GM23338 (cell line): ENCODE measurements around the gene NFX1. TPM values are rescaled to one million over a fixed set of nuclear protein-coding genes. Genes with fewer than 3 reads are reported as not detected.

Source experiments
- ATAC-seq: fragments of 200-7000 bp; cut with Tn5 transposase; 3 replicates; pipeline ENCODE4 v1.9.1; 2020
- DNase-seq: peaks from one replicate; pipeline ENCODE4 v3.0.0-alpha.2; 2015; ENCODE audit warnings: low spot score
- H2AFZ ChIP-seq: fragments of 200-600 bp; sonication (generic); 2 replicates; pipeline ENCODE4 v1.8.0; 2016; ENCODE audit warnings: antibody characterized with exemption, mild to moderate bottlenecking, moderate library complexity
- H3F3A ChIP-seq: fragments of 200-600 bp; sonication (generic); replicated peaks from 2 replicates; pipeline ENCODE4 v1.8.0; 2017; ENCODE audit warnings: antibody characterized with exemption, mixed run types, low read depth
- H3K27ac ChIP-seq: fragments of 200-600 bp; sonication (generic); 2 replicates; pipeline ENCODE4 v1.6.1; 2016; ENCODE audit warnings: low read depth
- H3K27me3 ChIP-seq: fragments of 200-600 bp; sonication (generic); 2 replicates; pipeline ENCODE4 v1.8.0; 2016; ENCODE audit warnings: mild to moderate bottlenecking, mixed run types, moderate library complexity; ENCODE audit not compliant: insufficient read depth
- H3K36me3 ChIP-seq: fragments of 200-600 bp; sonication (generic); 2 replicates; pipeline ENCODE4 v1.8.0; 2016; ENCODE audit warnings: mild to moderate bottlenecking; ENCODE audit not compliant: insufficient read depth
- H3K4me1 ChIP-seq: fragments of 200-600 bp; sonication (generic); 2 replicates; pipeline ENCODE4 v1.8.0; 2016; ENCODE audit warnings: mild to moderate bottlenecking, moderate library complexity; ENCODE audit not compliant: insufficient read depth
- H3K4me2 ChIP-seq: fragments of 200-600 bp; sonication (generic); 2 replicates; pipeline ENCODE4 v1.7.1; 2017; ENCODE audit warnings: mixed run types
- H3K4me3 ChIP-seq: fragments of 200-600 bp; sonication (generic); 2 replicates; pipeline ENCODE4 v1.6.1; 2016; ENCODE audit warnings: mixed run types
- H3K79me2 ChIP-seq: fragments of 200-600 bp; sonication (generic); replicated peaks from 2 replicates; pipeline ENCODE4 v1.8.0; 2017; ENCODE audit warnings: mild to moderate bottlenecking; ENCODE audit not compliant: insufficient read depth
- H3K9me2 ChIP-seq: fragments of 200-600 bp; sonication (generic); 2 replicates; pipeline ENCODE4 v1.8.0; 2017; ENCODE audit not compliant: insufficient read depth
- H4K20me1 ChIP-seq: fragments of 200-600 bp; sonication (generic); replicated peaks from 2 replicates; pipeline ENCODE4 v1.8.0; 2017; ENCODE audit warnings: mild to moderate bottlenecking; ENCODE audit not compliant: insufficient read depth
- H3K27ac Mint-ChIP-seq: 2 replicates; pipeline ENCODE4 v1.8.0; 2020; ENCODE audit warnings: inconsistent platforms, mild to moderate bottlenecking, moderate library complexity, mixed read lengths
- H3K27me3 Mint-ChIP-seq: 3 replicates; pipeline ENCODE4 v1.8.0; 2022; ENCODE audit warnings: low read depth, mild to moderate bottlenecking, moderate library complexity, mixed read lengths, inconsistent platforms; ENCODE audit not compliant: insufficient read depth, poor library complexity
- H3K36me3 Mint-ChIP-seq: 3 replicates; pipeline ENCODE4 v1.8.0; 2021; ENCODE audit warnings: low read depth, mild to moderate bottlenecking, inconsistent platforms, moderate library complexity, mixed read lengths
- H3K4me1 Mint-ChIP-seq: 3 replicates; pipeline ENCODE4 v1.8.0; 2020; ENCODE audit warnings: mild to moderate bottlenecking, inconsistent platforms, mixed read lengths
- H3K4me3 Mint-ChIP-seq: 3 replicates; pipeline ENCODE4 v1.8.0; 2021; ENCODE audit warnings: moderate library complexity, mild to moderate bottlenecking, inconsistent platforms, mixed read lengths
- H3K9me3 Mint-ChIP-seq: 3 replicates; pipeline ENCODE4 v1.8.0; 2020; ENCODE audit warnings: moderate library complexity, mild to moderate bottlenecking, inconsistent platforms, mixed read lengths
- EZH2 ChIP-seq: fragments of 200-600 bp; sonication (generic); IDR thresholded peaks from one replicate; pipeline ENCODE4 v1.8.0; 2017; ENCODE audit warnings: antibody characterized with exemption, mild to moderate bottlenecking, low read depth; ENCODE audit not compliant: unreplicated experiment
- EZH2phosphoT487 ChIP-seq: fragments of 200-600 bp; sonication (generic); IDR thresholded peaks from one replicate; pipeline ENCODE4 v1.8.1; 2018; ENCODE audit warnings: antibody characterized with exemption; ENCODE audit not compliant: unreplicated experiment
- JUNB ChIP-seq: IDR thresholded peaks from one replicate; pipeline ENCODE4 v1.6.1; 2016; ENCODE audit warnings: antibody characterized with exemption; ENCODE audit not compliant: unreplicated experiment
- STAT1 ChIP-seq: IDR thresholded peaks from one replicate; pipeline ENCODE4 v1.6.1; 2016; ENCODE audit warnings: antibody characterized with exemption; ENCODE audit not compliant: unreplicated experiment
- ZNF331 ChIP-seq: fragments of 250-450 bp; sonication (Bioruptor Pico); IDR thresholded peaks from 2 replicates; pipeline ENCODE4 v1.5.0; 2020; ENCODE audit warnings: low read depth, mild to moderate bottlenecking, moderate library complexity
- polyA plus RNA-seq: library from polyadenylated mRNA; unstranded; fragments of >200 nt; fragmentation: Nextera tagmentation; extraction: Ambion mirVana; gene quantifications from 2 replicates; pipeline ENCODE4 v1.2.1, GENCODE V29; 2016
- total RNA-seq: library from RNA; depleted of rRNA; stranded (reverse); fragments of >200 nt; shearing (Covaris generic); gene quantifications from 2 replicates; pipeline ENCODE4 v1.2.3, GENCODE V29; 2014
- TF ChIP-seq, protein P1 (sequence below): IDR thresholded peaks from one replicate; pipeline ENCODE4 v1.6.1; 2018; ENCODE audit warnings: antibody characterized with exemption; ENCODE audit not compliant: unreplicated experiment
- TF ChIP-seq, protein P2 (sequence below), 2 experiments: fragments of 200-600 bp in 1 of 2; sonication (generic) in 1 of 2; conservative IDR thresholded peaks; 2 replicates each; pipeline versions ENCODE4 v1.5.1 to v1.6.1; 2016 to 2017; ENCODE audit warnings: antibody characterized with exemption in 2 of 2, low read depth in 2 of 2, mild to moderate bottlenecking in 2 of 2, moderate library complexity in 1 of 2
- TF ChIP-seq, protein P3 (sequence below): fragments of 250-450 bp; sonication (Bioruptor Pico); IDR thresholded peaks from 2 replicates; pipeline ENCODE4 v1.5.0; 2020; ENCODE audit warnings: mild to moderate bottlenecking, moderate library complexity

The NFX1 gene
- total and polyA plus RNA-seq, 2 experiments from 2014 or later: 13.9 to 26.1 TPM

DNA sequence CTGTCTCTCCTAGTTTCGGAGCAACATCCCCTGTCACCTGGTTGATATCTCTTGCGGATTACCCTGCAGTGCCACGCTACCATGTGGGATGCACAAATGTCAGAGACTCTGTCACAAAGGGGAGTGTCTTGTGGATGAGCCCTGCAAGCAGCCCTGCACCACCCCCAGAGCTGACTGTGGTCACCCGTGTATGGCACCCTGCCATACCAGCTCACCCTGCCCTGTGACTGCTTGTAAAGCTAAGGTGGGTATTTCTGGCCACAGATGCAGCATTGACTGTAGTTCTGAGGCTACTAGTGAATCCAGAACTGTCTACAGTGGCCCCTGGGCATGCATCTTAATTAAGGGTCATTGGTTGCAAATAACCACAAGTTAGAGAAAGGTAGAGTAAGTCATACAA is 61.2 kb downstream of the NFX1 start:
- peaks cover 6% of the 10 kb centered on the region for H3K4me1 Mint-ChIP-seq
- peaks cover 35% of the 10 kb centered on the region for H3K36me3 Mint-ChIP-seq
- Histone ChIP-seq H4K20me1 (0 out of 2 replicates have a peak, but pooled peaks cover 4% of the 10 kb centered on the region), H3K4me3 (no peak overlapping the region), H3K4me1 (no peaks in the 10 kb centered on the region), H3K4me2 (no peak overlapping the region), H3K27ac (no peak overlapping the region), H3K36me3 (peaks cover 9% of the 10 kb centered on the region), H2AFZ (no peak overlapping the region), H3F3A (no peaks in the 10 kb centered on the region), H3K27me3 (no peaks in the 10 kb centered on the region), H3K79me2 (no peaks in the 10 kb centered on the region), H3K9me2 (no peaks in the 10 kb centered on the region)
- no peak for ATAC-seq
- H3K9me3 Mint-ChIP-seq: no peaks in the 10 kb centered on the region
- TF ChIP-seq EZH2 (no peak), STAT1 (no peak), JUNB (no peak), EZH2phosphoT487 (no peak)
- TF ChIP-seq, protein P1, sequence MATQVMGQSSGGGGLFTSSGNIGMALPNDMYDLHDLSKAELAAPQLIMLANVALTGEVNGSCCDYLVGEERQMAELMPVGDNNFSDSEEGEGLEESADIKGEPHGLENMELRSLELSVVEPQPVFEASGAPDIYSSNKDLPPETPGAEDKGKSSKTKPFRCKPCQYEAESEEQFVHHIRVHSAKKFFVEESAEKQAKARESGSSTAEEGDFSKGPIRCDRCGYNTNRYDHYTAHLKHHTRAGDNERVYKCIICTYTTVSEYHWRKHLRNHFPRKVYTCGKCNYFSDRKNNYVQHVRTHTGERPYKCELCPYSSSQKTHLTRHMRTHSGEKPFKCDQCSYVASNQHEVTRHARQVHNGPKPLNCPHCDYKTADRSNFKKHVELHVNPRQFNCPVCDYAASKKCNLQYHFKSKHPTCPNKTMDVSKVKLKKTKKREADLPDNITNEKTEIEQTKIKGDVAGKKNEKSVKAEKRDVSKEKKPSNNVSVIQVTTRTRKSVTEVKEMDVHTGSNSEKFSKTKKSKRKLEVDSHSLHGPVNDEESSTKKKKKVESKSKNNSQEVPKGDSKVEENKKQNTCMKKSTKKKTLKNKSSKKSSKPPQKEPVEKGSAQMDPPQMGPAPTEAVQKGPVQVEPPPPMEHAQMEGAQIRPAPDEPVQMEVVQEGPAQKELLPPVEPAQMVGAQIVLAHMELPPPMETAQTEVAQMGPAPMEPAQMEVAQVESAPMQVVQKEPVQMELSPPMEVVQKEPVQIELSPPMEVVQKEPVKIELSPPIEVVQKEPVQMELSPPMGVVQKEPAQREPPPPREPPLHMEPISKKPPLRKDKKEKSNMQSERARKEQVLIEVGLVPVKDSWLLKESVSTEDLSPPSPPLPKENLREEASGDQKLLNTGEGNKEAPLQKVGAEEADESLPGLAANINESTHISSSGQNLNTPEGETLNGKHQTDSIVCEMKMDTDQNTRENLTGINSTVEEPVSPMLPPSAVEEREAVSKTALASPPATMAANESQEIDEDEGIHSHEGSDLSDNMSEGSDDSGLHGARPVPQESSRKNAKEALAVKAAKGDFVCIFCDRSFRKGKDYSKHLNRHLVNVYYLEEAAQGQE: no peak
- TF ChIP-seq, protein P2, sequence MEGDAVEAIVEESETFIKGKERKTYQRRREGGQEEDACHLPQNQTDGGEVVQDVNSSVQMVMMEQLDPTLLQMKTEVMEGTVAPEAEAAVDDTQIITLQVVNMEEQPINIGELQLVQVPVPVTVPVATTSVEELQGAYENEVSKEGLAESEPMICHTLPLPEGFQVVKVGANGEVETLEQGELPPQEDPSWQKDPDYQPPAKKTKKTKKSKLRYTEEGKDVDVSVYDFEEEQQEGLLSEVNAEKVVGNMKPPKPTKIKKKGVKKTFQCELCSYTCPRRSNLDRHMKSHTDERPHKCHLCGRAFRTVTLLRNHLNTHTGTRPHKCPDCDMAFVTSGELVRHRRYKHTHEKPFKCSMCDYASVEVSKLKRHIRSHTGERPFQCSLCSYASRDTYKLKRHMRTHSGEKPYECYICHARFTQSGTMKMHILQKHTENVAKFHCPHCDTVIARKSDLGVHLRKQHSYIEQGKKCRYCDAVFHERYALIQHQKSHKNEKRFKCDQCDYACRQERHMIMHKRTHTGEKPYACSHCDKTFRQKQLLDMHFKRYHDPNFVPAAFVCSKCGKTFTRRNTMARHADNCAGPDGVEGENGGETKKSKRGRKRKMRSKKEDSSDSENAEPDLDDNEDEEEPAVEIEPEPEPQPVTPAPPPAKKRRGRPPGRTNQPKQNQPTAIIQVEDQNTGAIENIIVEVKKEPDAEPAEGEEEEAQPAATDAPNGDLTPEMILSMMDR (conservative IDR thresholded peaks at IDR 0.05; ENCODE audit: low read depth in 2 of 2): no peak
- H3K27ac Mint-ChIP-seq: no peak overlapping the region
- no peak overlapping the region for H3K4me3 Mint-ChIP-seq
- no peaks in the 10 kb centered on the region for H3K27me3 Mint-ChIP-seq
- no peak for DNase-seq

DNA sequence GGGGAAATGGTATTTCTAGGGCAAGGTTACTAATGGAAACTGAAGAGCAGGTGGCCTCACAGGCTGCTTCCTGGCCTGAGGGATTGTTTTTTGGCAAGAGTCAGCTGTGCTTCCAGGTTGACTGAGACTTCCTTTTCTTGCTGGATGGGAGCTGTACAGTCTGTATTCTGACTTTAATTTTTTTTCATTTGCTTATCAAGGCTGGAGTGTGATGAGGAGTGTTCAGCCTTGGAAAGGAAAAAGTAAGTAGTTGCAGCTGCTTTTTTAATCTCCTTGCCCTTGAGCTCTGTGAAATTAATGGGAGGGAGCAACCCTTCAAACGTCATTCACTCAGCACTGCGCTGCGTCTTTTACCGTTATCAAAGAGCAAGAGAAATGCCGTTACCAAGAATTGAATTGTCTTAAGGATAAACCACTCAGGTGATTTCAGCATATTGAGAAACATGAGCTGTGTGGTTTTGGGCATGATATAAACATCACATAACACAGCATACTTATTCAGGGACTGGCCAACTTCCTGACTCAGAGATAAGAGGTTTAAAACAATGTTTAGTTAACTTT is 64.4 kb downstream of the NFX1 start:
- Histone ChIP-seq H3F3A (no peaks in the 10 kb centered on the region), H3K4me2 (no peak overlapping the region), H3K4me3 (no peak overlapping the region), H4K20me1 (no peaks in the 10 kb centered on the region), H3K9me2 (no peaks in the 10 kb centered on the region), H3K27me3 (no peaks in the 10 kb centered on the region), H2AFZ (no peak overlapping the region), H3K4me1 (no peaks in the 10 kb centered on the region), H3K27ac (no peak overlapping the region), H3K79me2 (no peaks in the 10 kb centered on the region), H3K36me3 (no peaks in the 10 kb centered on the region; the same call in 1 of the 2 replicates)
- H3K27ac Mint-ChIP-seq: no peak overlapping the region
- peaks cover 7% of the 10 kb centered on the region; the same call in 2 of the 3 replicates for H3K36me3 Mint-ChIP-seq
- no peak for DNase-seq
- no peaks in the 10 kb centered on the region for H3K4me1 Mint-ChIP-seq
- H3K9me3 Mint-ChIP-seq: no peaks in the 10 kb centered on the region
- peaks cover 2% of the 10 kb centered on the region for H3K27me3 Mint-ChIP-seq
- H3K4me3 Mint-ChIP-seq: no peak overlapping the region
- no peak for ATAC-seq
- TF ChIP-seq, protein P3, sequence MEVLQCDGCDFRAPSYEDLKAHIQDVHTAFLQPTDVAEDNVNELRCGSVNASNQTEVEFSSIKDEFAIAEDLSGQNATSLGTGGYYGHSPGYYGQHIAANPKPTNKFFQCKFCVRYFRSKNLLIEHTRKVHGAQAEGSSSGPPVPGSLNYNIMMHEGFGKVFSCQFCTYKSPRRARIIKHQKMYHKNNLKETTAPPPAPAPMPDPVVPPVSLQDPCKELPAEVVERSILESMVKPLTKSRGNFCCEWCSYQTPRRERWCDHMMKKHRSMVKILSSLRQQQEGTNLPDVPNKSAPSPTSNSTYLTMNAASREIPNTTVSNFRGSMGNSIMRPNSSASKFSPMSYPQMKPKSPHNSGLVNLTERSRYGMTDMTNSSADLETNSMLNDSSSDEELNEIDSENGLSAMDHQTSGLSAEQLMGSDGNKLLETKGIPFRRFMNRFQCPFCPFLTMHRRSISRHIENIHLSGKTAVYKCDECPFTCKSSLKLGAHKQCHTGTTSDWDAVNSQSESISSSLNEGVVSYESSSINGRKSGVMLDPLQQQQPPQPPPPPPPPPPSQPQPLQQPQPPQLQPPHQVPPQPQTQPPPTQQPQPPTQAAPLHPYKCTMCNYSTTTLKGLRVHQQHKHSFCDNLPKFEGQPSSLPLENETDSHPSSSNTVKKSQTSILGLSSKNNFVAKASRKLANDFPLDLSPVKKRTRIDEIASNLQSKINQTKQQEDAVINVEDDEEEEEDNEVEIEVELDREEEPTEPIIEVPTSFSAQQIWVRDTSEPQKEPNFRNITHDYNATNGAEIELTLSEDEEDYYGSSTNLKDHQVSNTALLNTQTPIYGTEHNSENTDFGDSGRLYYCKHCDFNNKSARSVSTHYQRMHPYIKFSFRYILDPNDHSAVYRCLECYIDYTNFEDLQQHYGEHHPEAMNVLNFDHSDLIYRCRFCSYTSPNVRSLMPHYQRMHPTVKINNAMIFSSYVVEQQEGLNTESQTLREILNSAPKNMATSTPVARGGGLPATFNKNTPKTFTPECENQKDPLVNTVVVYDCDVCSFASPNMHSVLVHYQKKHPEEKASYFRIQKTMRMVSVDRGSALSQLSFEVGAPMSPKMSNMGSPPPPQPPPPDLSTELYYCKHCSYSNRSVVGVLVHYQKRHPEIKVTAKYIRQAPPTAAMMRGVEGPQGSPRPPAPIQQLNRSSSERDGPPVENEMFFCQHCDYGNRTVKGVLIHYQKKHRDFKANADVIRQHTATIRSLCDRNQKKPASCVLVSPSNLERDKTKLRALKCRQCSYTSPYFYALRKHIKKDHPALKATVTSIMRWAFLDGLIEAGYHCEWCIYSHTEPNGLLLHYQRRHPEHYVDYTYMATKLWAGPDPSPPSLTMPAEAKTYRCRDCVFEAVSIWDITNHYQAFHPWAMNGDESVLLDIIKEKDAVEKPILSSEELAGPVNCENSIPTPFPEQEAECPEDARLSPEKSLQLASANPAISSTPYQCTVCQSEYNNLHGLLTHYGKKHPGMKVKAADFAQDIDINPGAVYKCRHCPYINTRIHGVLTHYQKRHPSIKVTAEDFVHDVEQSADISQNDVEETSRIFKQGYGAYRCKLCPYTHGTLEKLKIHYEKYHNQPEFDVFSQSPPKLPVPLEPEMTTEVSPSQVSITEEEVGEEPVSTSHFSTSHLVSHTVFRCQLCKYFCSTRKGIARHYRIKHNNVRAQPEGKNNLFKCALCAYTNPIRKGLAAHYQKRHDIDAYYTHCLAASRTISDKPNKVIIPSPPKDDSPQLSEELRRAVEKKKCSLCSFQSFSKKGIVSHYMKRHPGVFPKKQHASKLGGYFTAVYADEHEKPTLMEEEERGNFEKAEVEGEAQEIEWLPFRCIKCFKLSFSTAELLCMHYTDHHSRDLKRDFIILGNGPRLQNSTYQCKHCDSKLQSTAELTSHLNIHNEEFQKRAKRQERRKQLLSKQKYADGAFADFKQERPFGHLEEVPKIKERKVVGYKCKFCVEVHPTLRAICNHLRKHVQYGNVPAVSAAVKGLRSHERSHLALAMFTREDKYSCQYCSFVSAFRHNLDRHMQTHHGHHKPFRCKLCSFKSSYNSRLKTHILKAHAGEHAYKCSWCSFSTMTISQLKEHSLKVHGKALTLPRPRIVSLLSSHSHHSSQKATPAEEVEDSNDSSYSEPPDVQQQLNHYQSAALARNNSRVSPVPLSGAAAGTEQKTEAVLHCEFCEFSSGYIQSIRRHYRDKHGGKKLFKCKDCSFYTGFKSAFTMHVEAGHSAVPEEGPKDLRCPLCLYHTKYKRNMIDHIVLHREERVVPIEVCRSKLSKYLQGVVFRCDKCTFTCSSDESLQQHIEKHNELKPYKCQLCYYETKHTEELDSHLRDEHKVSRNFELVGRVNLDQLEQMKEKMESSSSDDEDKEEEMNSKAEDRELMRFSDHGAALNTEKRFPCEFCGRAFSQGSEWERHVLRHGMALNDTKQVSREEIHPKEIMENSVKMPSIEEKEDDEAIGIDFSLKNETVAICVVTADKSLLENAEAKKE (CRISPR knock-in tag): no peak
- no peak for TF ChIP-seq ZNF331 (CRISPR knock-in tag)
